Endothelial cell of umbilical vein (primary cell): Measurements from ENCODE around the gene CEP68. TPM values are rescaled to one million over a fixed set of nuclear protein-coding genes. Genes with fewer than 3 reads are reported as not detected.

ENCODE experiments used
- Bru-seq: library from RNA; stranded (reverse); fragments of 400-500 nt; gene quantifications from one replicate; lab custom pipeline; 2021; lab: Mats Ljungman, UMichigan
- BruChase-seq, 2 experiments: library from RNA; stranded (reverse); fragments of 400-500 nt; gene quantifications; one replicate each; lab custom pipeline; 2021; lab: Mats Ljungman, UMichigan
- BruUV-seq: library from RNA; stranded (reverse); fragments of 400-500 nt; replicated peaks from 2 replicates; lab custom pipeline; 2021; lab: Mats Ljungman, UMichigan
- CTCF ChIA-PET: fragments of 300-600, 350-600 bp; sonication (Branson Sonifier 250); formaldehyde crosslinking; loops from one replicate; lab custom pipeline; 2021; ENCODE audit warnings: antibody characterized with exemption, inconsistent platforms; lab: Charles Lee
- POLR2A ChIA-PET: fragments of 300-600, 350-600 bp; sonication (Branson Sonifier 250); formaldehyde crosslinking; loops from one replicate; lab custom pipeline; 2021; ENCODE audit warnings: antibody characterized with exemption, inconsistent platforms; lab: Charles Lee
- DNase-seq: peaks from one replicate; pipeline ENCODE4 v3.0.0-alpha.2; 2011; ENCODE audit warnings: low read depth, low spot score
- FAIRE-seq: peaks from 2 replicates; lab custom pipeline; 2011; peaks lifted over from hg19 to GRCh38; lab: Jason Lieb, UNC
- H2AFZ ChIP-seq: 2 replicates; pipeline ENCODE4 v1.6.0; 2012; ENCODE audit warnings: low read depth, low read length, control low read depth, inconsistent platforms
- H3K27ac ChIP-seq: 2 replicates; pipeline ENCODE4 v1.5.1; 2011; ENCODE audit warnings: low read depth, mild to moderate bottlenecking, control low read depth, low read length, moderate library complexity; ENCODE audit not compliant: insufficient read depth
- H3K27me3 ChIP-seq, 2 experiments: 2 replicates each; pipeline versions ENCODE4 v1.6.0 to v1.6.1; 2011; ENCODE audit warnings: low read length in 2 of 2, mixed read lengths in 1 of 2; ENCODE audit not compliant: control insufficient read depth in 2 of 2, insufficient read depth in 2 of 2
- H3K36me3 ChIP-seq, 2 experiments: 2 replicates in 1 of 2; 3 replicates in 1 of 2; pipeline ENCODE4 v1.5.1; 2011; ENCODE audit warnings: low read length in 2 of 2, mild to moderate bottlenecking in 1 of 2, moderate library complexity in 1 of 2; ENCODE audit not compliant: control insufficient read depth in 2 of 2, insufficient read depth in 2 of 2; ENCODE audit errors: extremely low read depth in 1 of 2
- H3K4me1 ChIP-seq: 3 replicates; pipeline ENCODE4 v1.5.1; 2011; ENCODE audit warnings: mild to moderate bottlenecking, low read length; ENCODE audit not compliant: control insufficient read depth, insufficient read depth; ENCODE audit errors: extremely low read depth
- H3K4me2 ChIP-seq: 2 replicates; pipeline ENCODE4 v1.6.1; 2011; ENCODE audit warnings: low read length, control low read depth, mixed read lengths; ENCODE audit not compliant: insufficient read depth
- H3K4me3 ChIP-seq, 3 experiments: fragments of 200-600 bp in 1 of 3; sonication (generic), shearing (Covaris generic) in 1 of 3; replicated peaks in 1 of 3; 2 replicates each; pipeline ENCODE4 v1.5.1; 2011 to 2016; ENCODE audit warnings: control low read depth in 3 of 3, low read length in 3 of 3, mild to moderate bottlenecking in 2 of 3, inconsistent platforms in 1 of 3, low read depth in 1 of 3, moderate library complexity in 1 of 3; ENCODE audit not compliant: insufficient read depth in 1 of 3
- H3K79me2 ChIP-seq: 2 replicates; pipeline ENCODE4 v1.6.0; 2012; ENCODE audit warnings: low read length, inconsistent platforms; ENCODE audit not compliant: control insufficient read depth, insufficient read depth
- H3K9ac ChIP-seq: replicated peaks from 2 replicates; pipeline ENCODE3; 2011; ENCODE audit warnings: low read length, control low read depth; ENCODE audit not compliant: insufficient read depth; ENCODE audit errors: extremely low read depth
- H3K9me1 ChIP-seq: replicated peaks from 3 replicates; pipeline ENCODE4 v1.6.0; 2011; ENCODE audit warnings: mild to moderate bottlenecking, low read length; ENCODE audit not compliant: control insufficient read depth, insufficient read depth; ENCODE audit errors: extremely low read depth
- H3K9me3 ChIP-seq: replicated peaks from 2 replicates; pipeline ENCODE4 v1.5.1; 2012; ENCODE audit warnings: low read length, inconsistent platforms; ENCODE audit not compliant: control insufficient read depth, insufficient read depth
- H4K20me1 ChIP-seq: replicated peaks from 2 replicates; pipeline ENCODE3; 2011; ENCODE audit warnings: mild to moderate bottlenecking, low read length; ENCODE audit not compliant: control insufficient read depth, insufficient read depth; ENCODE audit errors: extremely low read depth
- EZH2 ChIP-seq: IDR thresholded peaks from 2 replicates; pipeline ENCODE4 v1.6.1; 2012; ENCODE audit warnings: borderline replicate concordance, low read depth, mild to moderate bottlenecking, moderate library complexity, low read length, inconsistent platforms; ENCODE audit not compliant: severe bottlenecking
- FOS ChIP-seq: IDR thresholded peaks from 2 replicates; pipeline ENCODE4 v1.6.1; 2011; ENCODE audit warnings: mild to moderate bottlenecking, low read length, moderate library complexity, borderline replicate concordance; ENCODE audit not compliant: insufficient read depth
- GATA2 ChIP-seq: IDR thresholded peaks from 2 replicates; pipeline ENCODE4 v1.7.0; 2011; ENCODE audit warnings: low read depth, mild to moderate bottlenecking, moderate library complexity, mixed read lengths, low read length; ENCODE audit not compliant: insufficient read length, insufficient read depth
- JUN ChIP-seq: IDR thresholded peaks from 2 replicates; pipeline ENCODE4 v1.6.1; 2011; ENCODE audit warnings: borderline replicate concordance, low read depth; ENCODE audit not compliant: insufficient read length, insufficient read depth
- MYC ChIP-seq: IDR thresholded peaks from one replicate; pipeline ENCODE4 v1.6.1; 2011; ENCODE audit warnings: mild to moderate bottlenecking, low read depth, low read length
- POLR2A ChIP-seq: IDR thresholded peaks from 2 replicates; pipeline ENCODE4 v1.6.1; 2012; ENCODE audit warnings: low read depth, mild to moderate bottlenecking, control low read depth, low read length
- POLR2AphosphoS5 ChIP-seq: IDR thresholded peaks from 2 replicates; pipeline ENCODE4 v1.6.1; 2012; ENCODE audit warnings: low read depth, mild to moderate bottlenecking, control low read depth, low read length, moderate library complexity; ENCODE audit not compliant: insufficient read depth
- dilution Hi-C: fragments of 300-500 bp; cut with MboI; formaldehyde crosslinking; loops from one replicate; pipeline ENCODE4 v1.15.0; 2019; ENCODE audit warnings: low sequenced_read_pairs; ENCODE audit not compliant: extremely low pct_ligation_motif_present
- intact Hi-C: fragments of 100-400 bp; cut with micrococcal nuclease; formaldehyde crosslinking; loops from one replicate; pipeline ENCODE4 v1.10.0; 2022
- long read RNA-seq: library from polyadenylated mRNA; stranded (forward); transcript quantifications from one replicate; pipeline ENCODE4 v2.0.0, GENCODE V29; 2021
- polyA minus RNA-seq, 3 experiments: library from RNA; depleted of rRNA, polyadenylated mRNA; stranded (reverse); fragments of >200 nt; gene quantifications; 1 replicate in 1 of 3; 2 replicates in 2 of 3; pipeline ENCODE4 v1.2.3, GENCODE V29; 2011
- polyA plus RNA-seq, 4 experiments: library from polyadenylated mRNA; depleted of rRNA in 3 of 4; stranded (reverse) in 3 of 4; unstranded in 1 of 4; fragments of >200 nt; gene quantifications; 2 replicates each; pipeline versions ENCODE4 v1.2.1 to v1.2.3, GENCODE V29; 2011 to 2012; ENCODE audit warnings: missing spikeins in 1 of 4
- total RNA-seq: library from RNA; stranded (reverse); gene quantifications from 2 replicates; pipeline ENCODE4 v1.2.3, GENCODE V29; 2021
- TF ChIP-seq, protein P1 (sequence below): IDR thresholded peaks from 2 replicates; pipeline ENCODE4 v1.6.1; 2011; ENCODE audit not compliant: insufficient read depth, insufficient read length
- TF ChIP-seq, protein P2 (sequence below), 2 donors: IDR thresholded peaks; 1 replicate in 1 of 2; 2 replicates in 1 of 2; pipeline ENCODE4 v1.5.1; 2011; ENCODE audit warnings: low read length in 2 of 2, mild to moderate bottlenecking in 2 of 2, moderate library complexity in 2 of 2, control low read depth in 1 of 2, inconsistent platforms in 1 of 2, low read depth in 1 of 2; ENCODE audit not compliant: insufficient read depth in 1 of 2; ENCODE audit errors: extremely low read depth in 1 of 2

The CEP68 gene, protein sequence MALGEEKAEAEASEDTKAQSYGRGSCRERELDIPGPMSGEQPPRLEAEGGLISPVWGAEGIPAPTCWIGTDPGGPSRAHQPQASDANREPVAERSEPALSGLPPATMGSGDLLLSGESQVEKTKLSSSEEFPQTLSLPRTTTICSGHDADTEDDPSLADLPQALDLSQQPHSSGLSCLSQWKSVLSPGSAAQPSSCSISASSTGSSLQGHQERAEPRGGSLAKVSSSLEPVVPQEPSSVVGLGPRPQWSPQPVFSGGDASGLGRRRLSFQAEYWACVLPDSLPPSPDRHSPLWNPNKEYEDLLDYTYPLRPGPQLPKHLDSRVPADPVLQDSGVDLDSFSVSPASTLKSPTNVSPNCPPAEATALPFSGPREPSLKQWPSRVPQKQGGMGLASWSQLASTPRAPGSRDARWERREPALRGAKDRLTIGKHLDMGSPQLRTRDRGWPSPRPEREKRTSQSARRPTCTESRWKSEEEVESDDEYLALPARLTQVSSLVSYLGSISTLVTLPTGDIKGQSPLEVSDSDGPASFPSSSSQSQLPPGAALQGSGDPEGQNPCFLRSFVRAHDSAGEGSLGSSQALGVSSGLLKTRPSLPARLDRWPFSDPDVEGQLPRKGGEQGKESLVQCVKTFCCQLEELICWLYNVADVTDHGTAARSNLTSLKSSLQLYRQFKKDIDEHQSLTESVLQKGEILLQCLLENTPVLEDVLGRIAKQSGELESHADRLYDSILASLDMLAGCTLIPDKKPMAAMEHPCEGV
- total RNA-seq (20.0 and 21.4 TPM in 2 replicates), polyA plus RNA-seq (22.0 and 26.2 TPM in 2 replicates), polyA minus RNA-seq (39.9 and 42.9 TPM in 2 replicates), Bru-seq, nascent RNA (percentile 75 among the genes with signal in this experiment), BruChase-seq, experiment 1, labeled RNA remaining after a 6-hour chase (percentile 47 among the genes with signal in this experiment), BruChase-seq, experiment 2, labeled RNA remaining after a 2-hour chase (percentile 57 among the genes with signal in this experiment)
- 15.0 and 17.9 TPM in 2 replicates for polyA plus RNA-seq (2011; cell fraction: cytosol; rRNA removed)
- polyA plus RNA-seq (2011; cell fraction: nucleus; rRNA removed): 20.6 and 24.9 TPM in 2 replicates
- 13.1 and 14.3 TPM in 2 replicates for polyA plus RNA-seq (2012)
- 2.3 TPM for polyA minus RNA-seq (2011; cell fraction: cytosol; rRNA and poly(A)+ RNA removed)
- 24.7 and 29.5 TPM in 2 replicates for polyA minus RNA-seq (2011; cell fraction: nucleus; rRNA and poly(A)+ RNA removed)
- long read RNA-seq, full-length matches to known transcripts: 11 of 88 reads
- long read RNA-seq, partial matches to known transcripts: 36 of 88 reads
- long read RNA-seq, other reads (novel, unspliced or antisense): 41 of 88 reads

DNA sequence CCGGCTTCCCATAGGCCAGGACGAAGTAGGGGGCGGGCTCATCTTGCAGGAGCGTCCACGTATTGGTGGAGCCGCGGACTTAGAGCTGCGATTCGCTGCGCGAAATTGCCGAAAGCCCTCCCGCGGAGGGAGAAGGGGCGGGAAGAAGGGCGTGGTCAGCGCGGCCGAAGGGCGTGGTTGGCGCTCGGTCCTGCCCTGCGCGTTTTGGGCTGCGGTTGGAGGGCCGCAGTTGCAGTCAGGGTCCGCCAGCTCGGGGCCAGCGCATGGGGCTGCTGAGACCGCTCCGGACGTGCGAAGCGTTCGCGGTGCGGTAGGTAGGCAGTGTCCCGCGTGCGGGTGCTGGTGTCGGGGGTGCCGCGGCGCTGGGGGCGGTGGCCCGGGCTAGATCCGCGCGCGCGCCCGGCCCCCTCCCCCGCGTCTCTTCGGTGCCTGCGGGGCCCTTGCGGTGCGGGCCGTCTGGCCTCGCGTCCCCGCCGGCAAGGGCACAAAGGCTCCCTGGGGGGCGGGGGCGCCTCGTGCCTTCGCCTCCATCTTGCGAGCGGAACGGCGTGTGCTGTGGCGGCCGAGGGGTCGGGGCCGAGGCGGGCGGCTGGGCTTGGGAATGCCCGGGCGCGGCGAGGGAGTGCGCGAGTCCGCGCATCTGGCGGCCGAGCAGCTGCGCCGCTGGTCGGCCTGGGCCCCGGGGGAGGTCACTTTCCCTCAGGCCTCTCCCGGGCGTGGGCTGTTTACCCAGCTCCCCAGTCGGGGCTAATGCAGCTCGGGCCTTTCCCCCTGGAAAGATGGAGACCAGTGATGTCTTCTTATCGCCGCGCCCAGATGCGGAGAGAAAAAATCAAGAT, at the start of gene CEP68:
CEP68 (plus strand) TSS at position 202 of the 839 bp plus-strand sequence. CDS start 13,029 bp downstream, outside the sequence.
- H3K27me3 ChIP-seq: no peaks in the 10 kb centered on the region
- H3K27ac ChIP-seq: peak within 1 kb of the TSS; percentile 81
- POLR2A ChIA-PET: interaction anchor here (0.6 to 1.5 kb wide), 8 partner anchors 9 to 1930 kb away, joined by 3 to 9 read pairs (median 4); partner anchors contain the start of gene RAB1A
- CTCF ChIA-PET: interaction anchor here (0.7 to 2.7 kb wide), 18 partner anchors 8 to 726 kb away, joined by 3 to 12 read pairs (median 3); partner anchors contain the start of genes AFTPH and SLC1A4
- no peaks in the 10 kb centered on the region for H4K20me1 ChIP-seq
- dilution Hi-C loops (no loop called here), intact Hi-C loops (loop anchor here (1.0 to 5.0 kb wide), 4 partner anchors 13 to 376 kb away; partner anchors contain the start of genes ACTR2, RAB1A and SPRED2)
- H3K9ac ChIP-seq: peak within 1 kb of the TSS; percentile 83
- H3K4me1 ChIP-seq: peaks cover 33% of the 10 kb centered on the region
- H3K9me3 ChIP-seq: no peaks in the 10 kb centered on the region
- DNase-seq (peak; percentile 99), FAIRE-seq (peak; percentile 96)
- H3K36me3 ChIP-seq: no peaks in the 10 kb centered on the region
- peaks cover 21% of the 10 kb centered on the region for H3K79me2 ChIP-seq
- no TSS peak for BruUV-seq
- H3K4me3 ChIP-seq: peak within 1 kb of the TSS; percentile 74 to 96 (median 78)
- no peak for TF ChIP-seq JUN
- no peak for TF ChIP-seq GATA2
- no peak for TF ChIP-seq EZH2
- TF ChIP-seq, protein P1, sequence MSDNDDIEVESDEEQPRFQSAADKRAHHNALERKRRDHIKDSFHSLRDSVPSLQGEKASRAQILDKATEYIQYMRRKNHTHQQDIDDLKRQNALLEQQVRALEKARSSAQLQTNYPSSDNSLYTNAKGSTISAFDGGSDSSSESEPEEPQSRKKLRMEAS: no peak
- TF ChIP-seq, protein P2, sequence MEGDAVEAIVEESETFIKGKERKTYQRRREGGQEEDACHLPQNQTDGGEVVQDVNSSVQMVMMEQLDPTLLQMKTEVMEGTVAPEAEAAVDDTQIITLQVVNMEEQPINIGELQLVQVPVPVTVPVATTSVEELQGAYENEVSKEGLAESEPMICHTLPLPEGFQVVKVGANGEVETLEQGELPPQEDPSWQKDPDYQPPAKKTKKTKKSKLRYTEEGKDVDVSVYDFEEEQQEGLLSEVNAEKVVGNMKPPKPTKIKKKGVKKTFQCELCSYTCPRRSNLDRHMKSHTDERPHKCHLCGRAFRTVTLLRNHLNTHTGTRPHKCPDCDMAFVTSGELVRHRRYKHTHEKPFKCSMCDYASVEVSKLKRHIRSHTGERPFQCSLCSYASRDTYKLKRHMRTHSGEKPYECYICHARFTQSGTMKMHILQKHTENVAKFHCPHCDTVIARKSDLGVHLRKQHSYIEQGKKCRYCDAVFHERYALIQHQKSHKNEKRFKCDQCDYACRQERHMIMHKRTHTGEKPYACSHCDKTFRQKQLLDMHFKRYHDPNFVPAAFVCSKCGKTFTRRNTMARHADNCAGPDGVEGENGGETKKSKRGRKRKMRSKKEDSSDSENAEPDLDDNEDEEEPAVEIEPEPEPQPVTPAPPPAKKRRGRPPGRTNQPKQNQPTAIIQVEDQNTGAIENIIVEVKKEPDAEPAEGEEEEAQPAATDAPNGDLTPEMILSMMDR (IDR thresholded peaks at IDR 0.05; ENCODE audit: extremely low read depth in 1 of 2, insufficient read depth in 1 of 2, low read depth in 1 of 2, low read length in 2 of 2): no peak
- TF ChIP-seq POLR2AphosphoS5: peak; percentile 91
- no peak for TF ChIP-seq FOS
- no peak for TF ChIP-seq MYC
- peak; percentile 95 for TF ChIP-seq POLR2A
- peaks cover 2% of the 10 kb centered on the region for H3K9me1 ChIP-seq
- peak within 1 kb of the TSS; percentile 45 for H2AFZ ChIP-seq
- peak within 1 kb of the TSS; percentile 98 for H3K4me2 ChIP-seq
